GM21423 (cell line): ENCODE data around the gene GDPD2.
"Not testable (repeated sequence)": the region's sequence is repeated elsewhere in the genome, so short reads cannot be mapped to it uniquely, and the experiment has no call there.

ENCODE experiments used
- ATAC-seq: cut with Tn5 transposase; IDR thresholded peaks from one replicate; pipeline ENCODE4 v1.9.1; 2021; ENCODE audit warnings: mild to moderate bottlenecking, moderate library complexity; ENCODE audit not compliant: unreplicated experiment

The GDPD2 gene, protein sequence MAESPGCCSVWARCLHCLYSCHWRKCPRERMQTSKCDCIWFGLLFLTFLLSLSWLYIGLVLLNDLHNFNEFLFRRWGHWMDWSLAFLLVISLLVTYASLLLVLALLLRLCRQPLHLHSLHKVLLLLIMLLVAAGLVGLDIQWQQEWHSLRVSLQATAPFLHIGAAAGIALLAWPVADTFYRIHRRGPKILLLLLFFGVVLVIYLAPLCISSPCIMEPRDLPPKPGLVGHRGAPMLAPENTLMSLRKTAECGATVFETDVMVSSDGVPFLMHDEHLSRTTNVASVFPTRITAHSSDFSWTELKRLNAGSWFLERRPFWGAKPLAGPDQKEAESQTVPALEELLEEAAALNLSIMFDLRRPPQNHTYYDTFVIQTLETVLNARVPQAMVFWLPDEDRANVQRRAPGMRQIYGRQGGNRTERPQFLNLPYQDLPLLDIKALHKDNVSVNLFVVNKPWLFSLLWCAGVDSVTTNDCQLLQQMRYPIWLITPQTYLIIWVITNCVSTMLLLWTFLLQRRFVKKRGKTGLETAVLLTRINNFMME

DNA sequence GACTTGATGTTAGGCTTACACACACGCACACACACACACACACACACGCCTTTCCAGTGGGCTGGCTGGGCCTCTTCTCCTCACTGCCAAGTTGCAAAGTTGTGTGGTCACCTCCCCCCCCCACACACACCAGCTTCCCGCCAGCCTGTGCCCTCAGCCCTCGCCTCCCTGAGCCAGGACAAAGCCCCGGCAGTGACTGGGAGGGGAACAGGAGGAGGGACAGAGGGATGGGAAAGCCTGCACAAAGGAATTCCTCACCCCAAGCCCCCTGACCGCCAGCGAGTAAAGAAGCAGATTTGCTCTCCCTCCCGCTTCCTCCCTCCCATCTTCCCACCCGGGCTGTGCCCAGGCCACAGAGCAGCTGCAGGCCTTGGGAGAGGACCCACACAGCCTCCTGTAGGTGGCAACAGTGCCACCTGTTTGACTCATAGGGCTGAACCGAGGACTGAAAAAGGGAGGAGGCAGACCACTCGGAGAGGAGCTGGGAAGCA lies at the start of gene GDPD2:
Gene GDPD2, plus strand, starts transcription at position 464 of the 491 bp plus-strand sequence. CDS start 1,671 bp downstream, outside the sequence.
- no peak for ATAC-seq

DNA sequence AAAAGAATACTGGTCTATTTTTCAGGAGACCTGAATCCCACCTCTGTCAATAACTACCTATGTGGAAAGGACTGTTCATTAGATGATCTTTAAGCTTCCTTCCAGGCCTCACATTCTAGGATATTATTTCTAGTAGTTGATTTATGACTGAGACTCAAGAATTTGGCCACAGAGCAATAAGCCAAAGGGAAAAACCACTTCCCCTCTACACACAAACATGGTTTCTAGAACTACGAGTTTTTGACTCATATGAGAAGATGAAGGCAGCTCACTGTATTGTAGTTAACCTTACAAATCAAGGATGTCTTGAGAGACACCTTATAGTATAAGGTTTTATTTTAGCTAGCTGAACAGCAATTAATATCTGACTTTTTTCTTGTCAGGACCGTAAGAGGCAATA lies 36.9 kb upstream of the GDPD2 start:
- ATAC-seq: no peak

DNA sequence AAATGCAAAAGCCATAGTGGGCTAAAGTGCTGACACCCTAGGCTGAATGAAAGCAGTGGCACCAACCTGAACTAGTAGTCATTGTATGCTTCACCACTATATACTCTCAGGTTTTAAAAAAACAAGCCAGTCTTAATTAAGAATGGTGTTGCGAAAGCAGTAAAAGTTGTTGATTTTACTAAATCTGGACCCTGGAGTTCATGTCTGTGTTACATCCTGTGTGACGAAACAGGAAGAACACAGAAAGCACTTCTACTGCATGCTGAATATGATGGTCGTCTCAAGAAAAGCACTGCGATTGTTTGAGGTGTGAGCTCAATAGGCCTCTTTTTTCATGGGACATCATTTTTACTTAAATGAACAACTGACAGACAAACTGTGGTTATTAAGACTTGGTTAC lies 24.2 kb upstream of the GDPD2 start:
- no peak for ATAC-seq

- ATAC-seq: not testable (repeated sequence)
These were observed 22.9 kb upstream of the GDPD2 start for GRCh38 chrX:70400181-70400580.

GRCh38 chrX:70402721-70403120 lies 20.4 kb upstream of the GDPD2 start:
- ATAC-seq: no peak

GRCh38 chrX:70405003-70405402 lies 18.1 kb upstream of the GDPD2 start:
- ATAC-seq: no peak

- no peak for ATAC-seq
These were observed 12.2 kb upstream of the GDPD2 start for GRCh38 chrX:70410921-70411320.

- ATAC-seq: no peak
These were observed 11.6 kb upstream of the GDPD2 start for GRCh38 chrX:70411475-70411874.

DNA sequence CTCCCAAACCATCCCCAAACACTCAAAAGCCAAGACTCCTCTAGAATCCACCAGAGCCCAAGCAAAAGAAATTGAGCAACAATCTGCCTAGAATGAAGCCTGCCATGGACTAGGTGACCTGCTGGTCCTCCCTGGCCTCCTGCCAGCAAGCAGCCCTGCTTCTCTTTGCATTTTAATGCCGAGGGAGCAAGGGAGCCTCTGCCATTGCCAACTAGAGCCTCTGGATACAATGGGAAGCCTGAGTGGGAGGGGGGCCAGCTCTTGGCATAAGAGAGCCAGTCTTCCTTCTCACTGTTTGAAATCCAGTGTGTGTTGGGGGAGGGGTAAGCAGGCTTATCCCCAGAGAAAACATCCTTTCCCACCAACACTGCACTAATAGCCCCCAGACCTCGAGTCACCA lies 1.5 kb upstream of the GDPD2 start:
- no peak for ATAC-seq

DNA sequence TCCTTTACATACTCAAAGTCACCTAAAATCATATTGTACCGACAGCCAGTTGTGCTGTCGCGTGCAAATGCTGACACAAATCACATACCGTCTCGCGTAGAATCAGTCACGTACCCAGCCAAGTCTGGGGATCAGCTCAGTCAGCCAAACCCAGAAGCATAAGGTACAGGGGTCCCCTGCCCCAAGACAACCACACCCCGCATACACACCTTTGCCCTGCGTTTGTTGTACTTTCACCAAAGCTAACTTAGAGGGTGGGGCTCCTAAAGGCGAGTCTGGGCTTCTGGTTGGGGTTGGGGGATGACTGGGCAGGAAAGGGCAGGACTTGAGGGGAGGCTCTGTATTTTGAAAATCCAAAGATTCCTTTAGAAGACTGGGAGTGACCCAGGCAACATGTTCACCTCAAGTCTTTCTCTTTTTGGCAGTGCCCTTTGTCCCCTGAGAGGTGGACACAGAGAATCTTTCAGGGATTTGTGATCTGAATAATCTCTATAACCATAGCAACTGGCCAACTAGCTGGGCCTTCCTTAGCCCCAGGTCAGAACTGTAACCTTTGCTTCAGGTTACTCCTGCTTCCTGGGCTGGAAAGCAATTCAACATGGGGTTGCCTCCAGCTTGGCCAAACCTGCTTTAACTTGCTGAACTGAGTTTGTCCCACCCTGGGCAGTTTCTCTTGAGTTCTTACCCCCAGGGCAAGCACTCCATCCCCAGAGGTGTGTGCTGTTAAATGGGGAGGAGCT lies 992 bp downstream of the GDPD2 start:
- ATAC-seq: no peak

GRCh38 chrX:70424801-70425200 lies 1.7 kb downstream of the GDPD2 start:
- no peak for ATAC-seq

GRCh38 chrX:70426286-70427278 lies 3.5 kb downstream of the GDPD2 start:
- ATAC-seq: no peak

- no peak for ATAC-seq
These were observed 4.3 kb downstream of the GDPD2 start for GRCh38 chrX:70427365-70427764.

- ATAC-seq: no peak
These were observed 6.6 kb downstream of the GDPD2 start for GRCh38 chrX:70429759-70430158.

GRCh38 chrX:70432936-70433847 lies 10.1 kb downstream of the GDPD2 start:
- ATAC-seq: no peak

DNA sequence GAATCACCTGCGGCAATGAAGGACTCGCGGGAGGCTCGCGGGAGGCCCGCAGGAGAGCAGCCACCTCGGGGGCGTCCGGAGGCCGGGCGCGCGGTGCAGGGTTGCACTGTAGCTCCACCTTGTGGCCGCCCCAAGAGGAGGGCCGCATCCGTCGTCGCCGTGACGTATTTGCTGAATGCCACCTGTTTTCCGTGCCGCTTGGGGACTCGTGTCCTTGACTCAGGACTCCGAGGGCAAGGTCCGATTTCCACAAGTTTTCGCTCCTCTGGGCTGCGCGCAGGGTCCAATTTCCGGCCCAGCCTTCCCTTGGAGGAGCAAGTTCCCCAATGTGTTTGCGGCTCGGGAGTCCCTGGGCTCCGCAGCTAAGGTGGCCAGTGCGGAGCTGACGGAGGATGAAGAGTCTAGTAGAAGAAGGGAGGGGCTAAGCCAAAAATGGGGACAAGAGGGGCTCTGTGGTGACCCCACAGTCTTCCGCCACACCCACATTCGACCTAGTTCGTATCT lies 10.8 kb downstream of the GDPD2 start:
- peak; percentile 58 for ATAC-seq

- ATAC-seq: peak; percentile 67
These were observed 11.3 kb downstream of the GDPD2 start for GRCh38 chrX:70434352-70434866.

DNA sequence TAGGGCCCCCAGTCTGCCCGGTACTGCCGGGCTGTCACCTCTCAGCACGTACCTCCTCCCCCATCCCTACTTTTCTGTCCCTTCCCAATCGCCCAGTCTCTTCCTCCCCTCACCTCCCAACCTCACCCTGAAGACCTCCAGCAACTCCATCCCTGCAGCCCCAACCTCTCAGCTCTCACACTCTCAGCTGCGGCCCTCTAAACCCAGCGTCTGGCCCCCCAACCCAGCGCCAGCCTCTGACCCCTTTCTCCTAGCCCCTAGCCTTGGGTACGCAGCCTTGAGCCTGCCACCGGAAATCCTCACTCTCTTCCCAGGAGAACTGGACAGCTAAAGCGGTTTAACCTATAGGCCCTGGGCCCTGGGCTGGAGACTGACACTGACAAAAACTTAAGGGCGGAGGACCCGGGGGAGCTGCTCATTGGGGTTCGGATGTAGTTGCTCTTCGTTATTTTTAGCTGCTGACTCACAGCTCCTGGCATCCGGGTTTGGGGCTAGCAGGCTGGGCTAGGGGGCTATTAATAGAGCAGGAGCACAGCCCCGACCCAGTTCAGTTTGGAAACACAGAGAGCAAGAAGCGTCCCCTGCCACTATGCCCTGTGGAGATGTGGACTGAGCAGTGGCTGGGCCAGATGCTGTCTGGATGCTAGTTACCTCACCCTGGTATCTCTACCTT lies 11.9 kb downstream of the GDPD2 start:
- ATAC-seq: no peak

- ATAC-seq: no peak
These were observed 13.2 kb downstream of the GDPD2 start for GRCh38 chrX:70436343-70436742.
